NCI-H748 treated with DMSO at 0.1 percent for 48 hours (cell line): Measurements from ENCODE around the gene AFAP1.
A peak's percentile ranks its signal among the peaks of the same experiment; 100 is the strongest.

Experiments
- DNase-seq: peaks from one replicate; lab custom pipeline; 2025; lab: John Stamatoyannopoulos, UW

AFAP1 gene, protein sequence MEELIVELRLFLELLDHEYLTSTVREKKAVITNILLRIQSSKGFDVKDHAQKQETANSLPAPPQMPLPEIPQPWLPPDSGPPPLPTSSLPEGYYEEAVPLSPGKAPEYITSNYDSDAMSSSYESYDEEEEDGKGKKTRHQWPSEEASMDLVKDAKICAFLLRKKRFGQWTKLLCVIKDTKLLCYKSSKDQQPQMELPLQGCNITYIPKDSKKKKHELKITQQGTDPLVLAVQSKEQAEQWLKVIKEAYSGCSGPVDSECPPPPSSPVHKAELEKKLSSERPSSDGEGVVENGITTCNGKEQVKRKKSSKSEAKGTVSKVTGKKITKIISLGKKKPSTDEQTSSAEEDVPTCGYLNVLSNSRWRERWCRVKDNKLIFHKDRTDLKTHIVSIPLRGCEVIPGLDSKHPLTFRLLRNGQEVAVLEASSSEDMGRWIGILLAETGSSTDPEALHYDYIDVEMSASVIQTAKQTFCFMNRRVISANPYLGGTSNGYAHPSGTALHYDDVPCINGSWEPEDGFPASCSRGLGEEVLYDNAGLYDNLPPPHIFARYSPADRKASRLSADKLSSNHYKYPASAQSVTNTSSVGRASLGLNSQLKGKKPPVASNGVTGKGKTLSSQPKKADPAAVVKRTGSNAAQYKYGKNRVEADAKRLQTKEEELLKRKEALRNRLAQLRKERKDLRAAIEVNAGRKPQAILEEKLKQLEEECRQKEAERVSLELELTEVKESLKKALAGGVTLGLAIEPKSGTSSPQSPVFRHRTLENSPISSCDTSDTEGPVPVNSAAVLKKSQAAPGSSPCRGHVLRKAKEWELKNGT

DNA sequence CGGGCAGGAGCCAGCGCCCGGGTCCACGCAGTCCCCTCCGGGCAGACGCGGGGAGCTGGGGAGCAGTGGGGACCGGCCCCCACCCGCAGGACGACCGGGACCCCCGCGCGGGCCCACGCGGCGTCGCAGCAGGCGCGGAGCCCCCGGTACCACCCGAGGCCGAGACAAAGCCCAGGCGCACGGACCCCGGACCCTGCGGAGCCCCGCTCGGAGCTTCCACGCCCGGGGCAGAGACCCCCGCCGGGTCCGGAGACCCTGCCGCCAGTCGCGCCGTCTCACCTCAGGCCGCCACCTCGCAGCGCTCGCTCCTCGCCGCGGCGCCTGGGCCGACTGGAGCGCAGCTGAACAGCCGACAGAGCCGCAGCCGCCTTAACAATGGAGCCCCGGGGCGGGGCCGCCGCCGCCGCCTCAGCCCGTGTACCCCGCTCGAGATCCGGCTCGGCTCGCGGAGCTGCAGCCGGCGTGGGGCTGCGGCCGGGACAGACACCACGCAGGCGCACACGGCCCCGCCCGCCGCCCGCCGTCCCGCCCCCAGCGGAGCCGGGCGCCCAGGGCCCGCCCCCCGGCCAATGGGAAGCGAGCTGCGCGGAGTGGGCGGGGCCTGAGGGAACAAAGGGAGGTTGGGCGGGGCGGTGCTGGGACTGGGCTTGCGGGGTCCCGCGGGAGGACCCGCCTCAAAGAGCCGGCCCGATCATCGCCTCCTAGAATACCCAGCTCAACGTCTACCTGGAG is at the start of gene AFAP1:
AFAP1 (minus strand) TSS at position 485 of the 732 bp plus-strand sequence. CDS start 67,783 bp downstream, outside the sequence.
- peak; percentile 45 for DNase-seq

DNA sequence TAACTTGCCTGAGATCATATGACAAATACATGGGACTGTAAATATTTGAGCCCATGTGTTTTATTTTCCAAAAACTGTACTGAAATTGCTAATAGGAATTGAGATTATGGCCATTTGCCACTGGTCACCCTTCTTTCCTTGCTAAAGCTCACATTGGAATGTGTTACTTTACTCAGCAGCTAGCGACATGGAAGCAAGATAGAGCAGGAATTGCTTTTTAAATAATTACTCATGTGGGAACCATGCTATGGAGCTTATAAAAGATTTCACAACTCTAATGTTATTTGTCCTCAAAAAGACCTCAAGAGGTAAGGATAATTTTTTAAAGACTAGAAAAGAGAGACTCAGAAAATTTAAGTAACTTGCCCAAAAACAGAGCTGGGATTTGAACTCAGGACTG is 48.8 kb upstream of the AFAP1 start:
- DNase-seq: no peak

DNA sequence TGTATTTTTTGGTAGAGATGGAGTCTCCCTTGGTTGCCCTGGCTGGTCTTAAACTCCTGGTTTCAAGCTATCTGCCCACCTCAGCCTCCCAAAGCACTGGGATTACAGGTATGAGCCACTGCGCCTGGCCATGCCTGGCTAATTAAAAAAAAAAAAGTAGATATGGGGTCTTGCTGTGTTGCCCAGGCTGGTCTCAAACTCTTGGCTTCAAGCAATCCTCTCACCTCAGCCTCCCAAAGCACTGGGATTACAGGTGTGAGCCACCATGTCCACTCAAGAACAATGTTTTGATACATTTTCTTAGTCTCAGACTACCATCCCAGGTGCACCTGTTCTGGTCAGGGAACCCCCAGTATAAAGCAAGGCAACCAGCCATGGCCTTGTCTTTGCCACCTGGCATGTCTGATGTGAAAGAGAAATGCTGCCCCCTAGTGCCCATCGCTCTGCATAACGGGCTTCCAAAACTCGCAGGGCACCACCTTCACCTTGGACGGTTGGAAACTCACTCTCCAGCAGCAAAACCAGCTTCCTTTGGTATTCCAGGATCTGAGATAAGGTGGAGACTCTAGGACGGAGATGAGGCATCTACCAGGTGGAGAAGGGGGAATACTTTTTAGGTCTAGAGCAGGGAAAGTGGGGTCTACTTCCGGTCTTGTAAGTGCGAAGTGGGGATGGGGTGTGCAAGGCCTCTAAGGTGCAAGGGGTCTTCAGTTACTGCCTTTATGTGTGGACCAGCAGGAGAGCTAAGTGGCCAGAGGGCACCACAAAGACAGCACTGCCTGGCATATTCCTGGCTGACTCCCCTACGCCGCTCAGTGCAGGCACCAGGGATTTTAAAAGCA is 47.7 kb upstream of the AFAP1 start:
- DNase-seq: peak; percentile 41

DNA sequence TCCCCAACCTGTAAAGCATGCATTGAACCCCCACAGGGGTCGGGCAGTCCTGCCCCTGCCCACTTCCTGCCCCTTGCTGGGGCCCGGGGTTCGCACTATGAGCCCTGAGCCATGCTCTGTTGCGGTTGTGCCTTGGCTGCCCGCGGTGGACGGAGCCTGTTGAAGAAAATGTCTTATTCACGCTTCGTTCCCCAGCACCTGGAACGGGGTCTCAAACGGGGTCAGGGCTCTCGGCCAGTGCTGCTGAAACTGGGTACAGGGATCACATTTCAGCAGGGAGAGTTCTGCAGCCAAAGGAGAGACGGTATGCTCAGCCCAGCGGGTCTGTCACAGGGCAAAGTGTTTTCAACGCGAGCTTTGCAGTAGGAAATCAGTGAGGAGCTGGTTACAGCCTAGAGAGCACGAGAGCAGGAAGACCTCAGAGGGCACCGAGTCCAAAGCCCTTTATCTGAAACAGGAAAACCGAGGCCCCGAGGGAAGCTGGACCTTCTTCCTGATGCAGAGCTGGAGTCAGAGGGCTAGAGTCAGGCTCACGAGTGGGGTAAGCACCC is 46.3 kb upstream of the AFAP1 start:
- no peak for DNase-seq

DNA sequence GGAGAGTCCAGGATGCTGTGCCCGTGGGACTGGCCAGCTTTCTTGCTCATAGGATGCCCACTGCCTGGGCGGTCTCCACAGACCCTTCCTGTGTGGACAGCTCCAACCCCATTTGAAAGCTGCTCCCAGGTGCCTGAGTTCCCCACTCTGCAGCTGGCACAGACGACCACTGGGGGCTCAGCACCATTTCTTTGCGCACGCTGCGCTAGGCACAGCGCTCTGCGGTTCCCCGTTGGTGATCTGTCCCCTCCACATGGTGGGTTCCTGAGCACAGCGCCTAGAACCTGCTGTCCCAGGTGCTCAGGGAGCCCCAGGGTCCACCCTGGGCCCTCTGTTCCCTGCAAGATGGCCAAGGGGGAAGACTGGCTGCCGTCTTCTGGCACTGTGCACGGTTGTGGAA is 45.4 kb upstream of the AFAP1 start:
- DNase-seq: no peak

DNA sequence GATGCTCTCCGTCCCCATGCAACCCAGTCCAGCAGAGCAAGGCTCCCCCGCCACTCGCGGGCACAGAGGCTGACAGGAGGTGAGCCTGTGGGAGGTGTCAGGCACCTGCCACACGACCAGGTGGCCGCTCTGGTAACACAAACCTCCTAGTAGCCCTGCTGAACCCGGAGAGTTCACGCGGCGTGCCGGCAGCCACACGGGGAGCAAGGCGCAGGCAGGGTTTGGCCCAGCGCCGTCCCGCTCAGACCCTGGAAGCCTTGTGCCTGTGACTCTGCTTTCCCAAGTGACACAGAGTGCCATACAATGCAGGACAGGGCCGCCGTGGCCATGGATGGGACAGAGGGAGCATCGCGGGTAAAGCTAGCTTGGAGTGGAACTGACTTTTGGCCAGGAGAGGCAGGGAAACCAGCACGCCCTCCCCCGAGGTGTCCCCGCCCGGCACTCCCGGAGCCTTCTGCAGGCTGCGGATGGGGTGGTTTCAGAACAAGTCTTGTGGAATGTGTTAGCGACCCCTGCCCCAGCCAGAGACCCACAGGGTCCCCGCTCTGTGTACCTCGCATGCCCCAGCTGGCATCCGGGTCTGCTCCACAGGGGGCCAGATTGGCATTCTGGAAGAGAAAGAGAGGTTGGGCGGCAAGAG is 44.7 kb upstream of the AFAP1 start:
- no peak for DNase-seq

DNA sequence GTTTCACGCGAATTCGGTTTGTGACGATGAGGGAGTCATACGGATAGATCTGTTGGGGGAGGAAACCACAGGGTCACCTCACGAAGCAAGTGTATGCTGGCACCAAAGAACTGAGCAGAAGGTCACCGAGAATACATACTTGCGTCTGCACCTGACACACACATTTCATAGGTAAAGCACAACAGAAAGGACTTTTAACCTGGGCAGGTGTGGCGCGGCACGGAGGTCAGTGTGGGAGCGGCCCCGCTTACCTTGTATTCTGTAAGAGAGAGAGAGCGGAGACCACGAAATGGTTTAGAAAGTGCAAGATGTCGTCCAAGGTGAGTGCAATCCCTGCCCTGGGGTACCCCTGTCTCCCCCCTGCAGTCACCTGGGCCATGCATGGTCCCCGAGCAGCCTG is 43.6 kb upstream of the AFAP1 start:
- DNase-seq: no peak

DNA sequence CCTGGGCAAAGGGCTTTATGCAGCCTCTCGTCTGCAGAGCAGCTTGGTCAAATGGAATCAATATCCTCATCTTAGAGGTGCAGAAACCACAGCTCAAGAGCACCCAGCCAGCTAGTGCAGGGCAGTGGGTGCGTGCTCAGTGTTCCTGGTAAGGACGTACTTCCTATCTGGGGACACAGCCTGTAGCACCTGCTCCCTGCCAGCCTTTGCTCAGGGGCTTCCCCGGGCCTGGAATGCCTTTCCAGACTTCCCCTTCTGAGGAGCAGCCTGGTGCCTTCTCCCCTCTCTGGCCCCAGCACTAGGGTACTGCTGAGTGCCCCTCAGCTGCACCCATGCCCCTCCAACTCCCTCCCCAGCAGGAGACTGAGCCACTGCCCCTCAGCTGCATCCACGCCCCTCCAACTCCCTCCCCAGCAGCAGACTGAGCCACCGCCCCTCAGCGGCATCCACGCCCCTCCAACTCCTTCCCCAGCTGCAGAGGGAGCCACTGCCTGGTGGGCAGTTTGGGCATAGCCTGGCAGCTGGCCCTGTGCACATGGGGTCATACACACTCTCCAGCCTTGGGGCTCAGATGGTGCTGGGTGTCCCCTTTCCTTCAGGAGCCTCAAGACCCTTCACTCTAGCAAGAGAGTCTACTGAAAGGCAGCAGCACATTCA is 42.2 kb upstream of the AFAP1 start:
- no peak for DNase-seq

DNA sequence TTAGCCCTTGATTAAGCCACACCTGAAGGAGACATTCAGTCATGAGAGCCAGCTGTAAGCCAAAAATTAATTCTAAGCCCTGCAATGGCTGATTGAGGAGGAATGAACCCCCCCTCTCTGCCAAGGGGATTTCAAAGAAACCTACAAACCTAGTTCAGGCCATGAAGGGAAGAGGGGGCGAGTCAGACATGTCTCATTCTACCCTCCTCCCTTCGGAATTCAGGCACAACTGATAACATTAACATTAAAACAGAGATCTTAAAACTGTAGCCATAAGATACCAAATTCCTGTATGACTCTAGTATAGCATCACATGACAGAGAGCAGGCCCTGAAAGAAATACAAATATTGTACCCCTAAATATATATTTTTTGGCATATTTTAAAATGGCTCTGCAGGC is 40.4 kb upstream of the AFAP1 start:
- DNase-seq: no peak

DNA sequence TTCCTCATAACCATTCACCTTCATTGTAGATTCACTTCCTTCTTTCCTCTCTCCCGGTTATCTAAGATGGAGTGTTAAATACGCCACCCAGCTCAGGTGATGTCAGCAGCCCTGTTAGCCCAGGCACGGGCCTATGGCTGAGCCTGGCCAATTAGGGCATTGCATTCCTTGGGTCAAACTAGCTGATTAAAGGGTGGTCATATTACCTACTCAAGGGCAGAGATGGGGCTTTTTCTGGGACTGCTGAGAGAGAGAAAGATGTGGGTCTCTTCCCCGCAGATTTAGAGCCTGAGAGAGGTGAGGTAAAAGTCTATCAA is 39.9 kb upstream of the AFAP1 start:
- no peak for DNase-seq

DNA sequence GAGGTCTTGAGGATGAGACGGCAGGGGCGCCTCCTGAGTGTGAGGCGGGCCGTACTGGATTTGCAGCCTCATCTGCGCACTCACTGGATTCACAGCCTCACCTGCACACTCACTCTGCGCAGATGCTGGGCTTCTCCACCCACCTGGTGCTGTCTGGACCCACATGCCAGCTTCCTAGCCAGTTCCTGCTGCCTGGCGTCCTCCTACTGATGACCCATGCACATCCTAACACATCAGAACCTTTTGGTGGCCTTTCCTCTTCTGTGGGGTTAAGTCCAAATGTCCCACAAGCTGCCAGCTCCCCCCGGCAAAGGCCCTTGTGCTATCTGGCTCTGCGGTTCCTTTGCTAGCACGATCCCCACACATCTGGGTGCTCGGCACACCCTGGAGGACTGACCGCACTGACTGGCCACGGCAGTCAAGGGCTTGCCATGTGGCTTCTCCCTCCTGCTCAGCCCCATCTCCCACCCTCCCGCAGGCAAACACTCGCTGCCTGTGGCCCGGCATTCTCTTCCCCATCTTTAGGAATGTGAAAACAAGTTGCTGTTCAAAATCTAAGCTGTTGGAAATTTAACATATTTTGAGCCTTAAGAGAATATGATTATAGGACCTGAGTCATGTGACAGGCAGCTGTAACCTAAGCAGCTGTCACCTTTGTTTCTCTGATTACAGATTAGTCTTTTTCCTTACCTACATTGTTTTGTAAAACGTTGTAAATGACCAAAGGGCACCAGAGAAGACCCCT is 39.4 kb upstream of the AFAP1 start:
- no peak for DNase-seq

DNA sequence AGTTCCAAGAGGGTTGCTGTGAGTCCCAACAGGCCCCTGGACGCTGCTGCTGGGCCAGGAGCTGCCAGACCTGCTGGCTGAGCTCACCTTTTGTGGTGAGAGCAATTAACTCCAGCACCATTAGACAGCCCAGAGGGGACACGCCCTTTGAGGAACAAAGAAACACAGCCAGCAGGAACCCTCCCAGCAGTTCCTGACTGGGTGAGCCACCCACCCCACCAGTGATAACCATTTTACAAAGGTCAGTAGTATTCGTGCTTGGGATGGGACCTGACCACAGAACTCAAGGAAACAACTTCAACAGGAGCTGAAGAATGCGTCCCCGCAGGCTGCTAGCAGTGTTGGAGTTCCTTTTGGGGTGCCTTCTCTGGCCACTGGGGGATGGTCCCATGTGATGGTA is 38.8 kb upstream of the AFAP1 start:
- peak; percentile 43 for DNase-seq

DNA sequence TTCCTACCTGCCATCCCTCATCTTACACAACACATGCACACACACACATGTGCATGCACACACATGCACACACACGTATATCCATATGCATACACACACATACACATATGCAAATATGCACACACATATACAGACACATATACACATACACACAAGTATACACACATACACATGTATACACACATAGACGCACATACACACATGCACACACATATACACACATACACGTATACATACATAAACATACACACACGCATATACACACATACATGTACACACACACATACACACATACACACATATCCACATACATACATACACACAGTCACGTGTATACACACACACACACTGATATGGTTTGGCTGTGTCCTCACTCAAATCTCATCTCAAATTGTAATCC is 37.0 kb upstream of the AFAP1 start:
- DNase-seq: no peak

DNA sequence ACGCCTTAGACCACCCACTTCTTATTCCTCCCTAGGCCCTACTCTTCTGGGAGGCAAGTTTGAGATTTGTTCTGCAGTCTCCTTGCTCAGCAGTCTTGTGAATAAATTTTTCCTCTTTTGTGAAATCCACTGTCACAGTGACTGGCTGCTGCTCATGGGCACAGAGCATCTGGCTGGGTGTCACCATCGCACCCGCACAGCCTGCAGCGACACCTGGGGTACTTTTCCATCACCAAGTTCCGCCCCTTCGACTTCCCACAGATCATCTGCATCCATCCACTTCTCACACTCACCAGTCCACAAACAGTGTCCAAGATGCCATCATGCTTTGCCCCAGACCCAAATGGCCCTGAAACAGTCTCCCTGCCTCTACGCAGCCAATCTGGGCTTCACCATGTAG is 36.4 kb upstream of the AFAP1 start:
- no peak for DNase-seq

DNA sequence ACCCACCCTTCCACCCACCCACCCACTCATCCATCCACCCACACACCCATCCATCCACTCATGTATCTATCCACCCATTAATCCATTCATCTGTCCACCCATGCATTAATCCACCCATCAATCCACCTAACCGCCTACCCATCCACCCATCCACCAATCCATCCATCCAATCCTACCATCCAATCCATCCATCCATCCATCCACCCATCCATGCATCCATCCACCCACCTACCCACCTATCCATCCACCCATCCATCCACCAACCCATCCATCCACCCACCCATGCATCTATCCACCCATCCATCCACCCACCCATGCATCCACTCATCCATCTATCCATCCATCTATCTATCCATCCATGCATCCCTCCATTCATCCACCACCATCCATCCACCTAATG is 34.8 kb upstream of the AFAP1 start:
- DNase-seq: no peak

DNA sequence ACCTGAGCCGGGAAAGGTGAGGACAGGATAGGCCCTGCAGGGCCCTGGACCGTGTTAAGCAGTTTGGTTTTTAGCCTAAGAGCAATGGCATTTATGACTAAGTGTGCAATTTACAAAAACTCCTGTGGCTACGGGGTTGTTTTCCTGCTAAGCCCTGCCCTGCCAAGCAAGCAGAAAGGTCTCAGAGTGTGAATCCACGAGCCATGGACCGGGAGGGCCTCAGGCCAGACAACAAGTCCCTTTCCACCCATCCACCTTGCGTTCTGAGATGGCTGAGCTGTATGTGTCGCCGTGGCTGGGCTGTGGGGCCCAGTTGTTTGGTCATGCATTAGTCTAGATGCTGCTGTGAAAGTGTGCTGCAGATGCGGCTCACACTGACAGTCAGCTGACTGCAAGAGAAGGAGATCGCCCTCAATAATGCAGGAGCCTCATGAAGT is 33.9 kb upstream of the AFAP1 start:
- no peak for DNase-seq

DNA sequence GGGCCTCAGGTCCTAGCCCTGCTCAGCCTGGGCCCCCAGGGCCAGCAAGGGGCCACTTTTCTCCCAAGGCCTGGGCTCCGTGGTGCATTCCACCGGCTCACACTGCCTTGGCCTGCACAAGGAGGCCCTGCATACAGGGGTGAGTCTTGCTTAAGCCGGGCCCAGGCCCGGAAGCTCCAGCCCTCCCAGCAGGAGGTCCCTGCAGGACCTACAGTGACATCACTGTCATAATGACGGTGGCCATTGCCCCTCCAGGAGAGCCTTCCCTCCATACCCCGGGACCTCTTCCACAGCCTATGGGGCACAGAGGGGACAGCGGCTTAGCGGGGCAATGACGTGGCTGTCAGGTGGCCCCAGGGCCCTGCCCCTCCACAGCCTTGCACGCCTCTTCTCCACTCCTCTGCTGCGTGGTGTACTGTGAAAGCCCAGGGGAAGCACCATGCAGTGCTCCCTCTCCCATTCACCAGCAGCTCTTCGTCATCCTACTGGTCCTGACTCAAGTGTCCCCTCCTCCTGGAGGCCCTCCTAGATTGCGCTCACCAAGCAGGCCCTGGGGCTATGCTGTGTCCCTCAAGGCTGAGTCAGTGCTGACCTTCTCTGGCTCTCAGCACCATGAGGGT is 32.3 kb upstream of the AFAP1 start:
- no peak for DNase-seq

DNA sequence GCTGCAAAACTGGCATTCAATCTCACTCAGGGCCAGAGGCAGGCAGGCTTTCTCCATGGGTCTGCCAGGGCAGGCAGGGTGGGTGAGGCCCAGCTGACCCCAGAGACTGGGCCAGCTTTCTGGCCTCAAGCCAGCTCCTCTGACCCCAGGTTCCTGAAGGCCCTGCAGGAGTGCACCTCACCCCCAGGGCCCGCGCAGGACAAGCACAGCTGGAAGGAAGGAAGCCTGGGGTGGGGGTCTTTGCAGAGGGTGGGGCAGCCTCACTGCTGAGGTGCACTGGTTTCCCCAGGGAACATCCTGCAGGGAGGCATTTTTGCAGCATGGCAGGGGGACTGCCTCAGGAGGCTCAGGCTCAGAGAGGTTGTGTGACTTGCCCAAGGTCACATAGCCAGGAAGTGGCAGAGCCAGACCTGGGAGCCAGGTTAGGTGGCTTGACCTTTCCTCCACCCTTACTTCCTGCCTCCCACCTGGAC is 31.5 kb upstream of the AFAP1 start:
- DNase-seq: no peak

DNA sequence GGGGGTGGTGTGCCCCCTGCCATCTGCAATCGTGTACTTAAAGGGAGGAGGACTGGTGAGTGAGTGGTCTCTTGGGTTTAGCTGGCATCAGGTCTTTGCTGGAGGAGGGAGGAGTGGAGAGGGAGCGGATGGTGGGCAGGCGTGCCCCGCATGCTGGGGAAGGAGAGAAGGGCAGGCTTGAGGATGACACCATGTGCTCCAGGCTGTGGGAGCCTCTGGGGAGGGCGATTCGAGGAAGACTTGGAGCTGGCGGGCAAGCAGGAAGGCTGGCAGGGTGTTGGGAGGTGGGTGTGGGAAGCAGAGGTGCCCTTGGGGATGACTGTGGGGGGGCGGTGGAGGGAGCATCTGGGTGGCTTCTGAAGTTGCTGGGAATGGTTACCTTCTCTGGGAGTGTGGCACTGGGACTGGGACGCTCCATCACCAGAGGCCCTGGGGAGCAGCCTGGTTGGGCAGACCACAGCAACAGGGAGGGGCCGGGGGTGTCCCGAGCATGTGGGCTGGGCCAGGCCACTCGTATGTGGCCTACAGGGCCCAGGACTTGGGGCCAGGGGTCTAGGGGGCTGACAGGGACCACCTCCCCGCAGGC is 30.8 kb upstream of the AFAP1 start:
- DNase-seq: no peak
